ENCODE measurements around the gene SLC6A15.

- TF ChIP-seq, protein P1, sequence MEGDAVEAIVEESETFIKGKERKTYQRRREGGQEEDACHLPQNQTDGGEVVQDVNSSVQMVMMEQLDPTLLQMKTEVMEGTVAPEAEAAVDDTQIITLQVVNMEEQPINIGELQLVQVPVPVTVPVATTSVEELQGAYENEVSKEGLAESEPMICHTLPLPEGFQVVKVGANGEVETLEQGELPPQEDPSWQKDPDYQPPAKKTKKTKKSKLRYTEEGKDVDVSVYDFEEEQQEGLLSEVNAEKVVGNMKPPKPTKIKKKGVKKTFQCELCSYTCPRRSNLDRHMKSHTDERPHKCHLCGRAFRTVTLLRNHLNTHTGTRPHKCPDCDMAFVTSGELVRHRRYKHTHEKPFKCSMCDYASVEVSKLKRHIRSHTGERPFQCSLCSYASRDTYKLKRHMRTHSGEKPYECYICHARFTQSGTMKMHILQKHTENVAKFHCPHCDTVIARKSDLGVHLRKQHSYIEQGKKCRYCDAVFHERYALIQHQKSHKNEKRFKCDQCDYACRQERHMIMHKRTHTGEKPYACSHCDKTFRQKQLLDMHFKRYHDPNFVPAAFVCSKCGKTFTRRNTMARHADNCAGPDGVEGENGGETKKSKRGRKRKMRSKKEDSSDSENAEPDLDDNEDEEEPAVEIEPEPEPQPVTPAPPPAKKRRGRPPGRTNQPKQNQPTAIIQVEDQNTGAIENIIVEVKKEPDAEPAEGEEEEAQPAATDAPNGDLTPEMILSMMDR (IDR thresholded peaks at IDR 0.05; ENCODE audit: low read depth, low read length, missing input control) = no peak
- no peak for TF ChIP-seq YY1 (IDR thresholded peaks at IDR 0.05)
- no peak for TF ChIP-seq RXRA (IDR thresholded peaks at IDR 0.05)
- no peak for TF ChIP-seq TAF1 (conservative IDR thresholded peaks at IDR 0.05)
Measured at GRCh38 chr12:84955298-84955697, 42.7 kb upstream of the SLC6A15 start.

Measured in liver (tissue), 3 donors.